ENCODE measurements around the gene PPP2R3A. TPM values are rescaled to one million over a fixed set of nuclear protein-coding genes. Genes with fewer than 3 reads are reported as not detected.

Gene PPP2R3A
- total and polyA plus RNA-seq, 2 of the 4 experiments (the other 2 are of a cell fraction): 11.3 to 37.3 TPM

- DNase-seq (no peak), ATAC-seq (ENCODE audit: low read depth) (no peak)
- no peaks in the 10 kb centered on the region; the same call in 1 of the 2 replicates for H3K36me3 ChIP-seq (ENCODE audit: control insufficient read depth, insufficient read depth, low read length)
- H3K14ac ChIP-seq (replicated peaks; ENCODE audit: low read depth, low read length): no peak overlapping the region
- no peaks in the 10 kb centered on the region for H3K27me3 ChIP-seq (ENCODE audit: control insufficient read depth, insufficient read depth, low read length)
- no peak overlapping the region for H2AFZ ChIP-seq (replicated peaks; ENCODE audit: low read length, poor library complexity)
- H3K9ac ChIP-seq (ENCODE audit: low read depth, low read length): no peak overlapping the region
- H2BK15ac ChIP-seq (ENCODE audit: low read depth, low read length): no peak overlapping the region
- H2BK120ac ChIP-seq (ENCODE audit: low read depth, low read length): no peak overlapping the region
- H4K5ac ChIP-seq (ENCODE audit: low read depth, low read length): no peak overlapping the region
- no peak overlapping the region for H4K91ac ChIP-seq (ENCODE audit: insufficient read depth, low read depth, low read length)
- H3K9me1 ChIP-seq (ENCODE audit: insufficient read depth, low read length): peaks cover 13% of the 10 kb centered on the region
- no peak overlapping the region for H3K4ac ChIP-seq (ENCODE audit: low read depth, low read length)
- no peak overlapping the region for H3K18ac ChIP-seq (ENCODE audit: low read depth, low read length)
- H3K27ac ChIP-seq (ENCODE audit: insufficient read depth, low read length): no peak overlapping the region
- no peak overlapping the region for H2AK5ac ChIP-seq (ENCODE audit: low read depth, low read length)
- POLR2A ChIA-PET (ENCODE audit: unreplicated experiment): no interaction called here
- H3K4me3 ChIP-seq (ENCODE audit: insufficient read depth, low read depth, low read length): no peak overlapping the region
- H3K4me1 ChIP-seq (ENCODE audit: control insufficient read depth, insufficient read depth, low read length): peaks cover 9% of the 10 kb centered on the region
- no peak overlapping the region for H2AK9ac ChIP-seq (replicated peaks; ENCODE audit: low read depth, low read length, poor library complexity)
- TF ChIP-seq RFX5 (IDR thresholded peaks at IDR 0.05; ENCODE audit: low read depth, low read length) (no peak), POLR2A (IDR thresholded peaks at IDR 0.05; ENCODE audit: low read depth, low read length) (no peak), ELK1 (IDR thresholded peaks at IDR 0.05; ENCODE audit: borderline replicate concordance, low read depth, low read length) (no peak), CEBPB (IDR thresholded peaks at IDR 0.05; ENCODE audit: low read depth, low read length) (no peak), SMC3 (IDR thresholded peaks at IDR 0.05; ENCODE audit: low read depth, low read length) (no peak), BHLHE40 (IDR thresholded peaks at IDR 0.05; ENCODE audit: low read depth, low read length) (no peak), MAZ (IDR thresholded peaks at IDR 0.05; ENCODE audit: borderline replicate concordance, low read depth, low read length) (no peak), MXI1 (IDR thresholded peaks at IDR 0.05; ENCODE audit: borderline replicate concordance, low read depth, low read length) (no peak), FOS (IDR thresholded peaks at IDR 0.05; ENCODE audit: low read depth, low read length) (no peak), NFE2L2 (IDR thresholded peaks at IDR 0.05; ENCODE audit: low read depth, low read length) (no peak), RCOR1 (IDR thresholded peaks at IDR 0.05; ENCODE audit: insufficient replicate concordance, low read length) (no peak), MAFK (IDR thresholded peaks at IDR 0.05; ENCODE audit: low read depth, low read length) (no peak), CHD1 (IDR thresholded peaks at IDR 0.05; ENCODE audit: low read depth, low read length) (no peak), CTCF (conservative IDR thresholded peaks at IDR 0.05; ENCODE audit: low read depth, low read length) (no peak), RAD21 (IDR thresholded peaks at IDR 0.05; ENCODE audit: low read length) (no peak), USF2 (IDR thresholded peaks at IDR 0.05; ENCODE audit: low read depth, low read length) (no peak)
- dilution Hi-C loops (cut with HindIII; ENCODE audit: low sequenced_read_pairs, unreplicated experiment): no loop called here
- intact Hi-C loops (cut with micrococcal nuclease): no loop called here
- no peak overlapping the region for H3K23ac ChIP-seq (ENCODE audit: low read depth, low read length)
- no peak overlapping the region for H4K8ac ChIP-seq (ENCODE audit: low read depth in 2 of 2, low read length in 2 of 2)
- BruUV-seq (replicated peaks): no TSS peak
- no CpG with 5 or more reads among the region's 2 CpGs for WGBS, 2 experiments (ENCODE audit: extremely low coverage in 2 of 2, insufficient read length in 1 of 2)
- H2BK20ac ChIP-seq (ENCODE audit: low read depth, low read length): no peak overlapping the region
- peaks cover 27 to 78% of the 10 kb centered on the region in 2 experiments for H3K79me1 ChIP-seq (ENCODE audit: low read depth in 1 of 2, low read length in 2 of 2)
- no peaks in the 10 kb centered on the region for H3K9me3 ChIP-seq (ENCODE audit: control insufficient read depth, insufficient read depth, low read length)
- peaks cover 6% of the 10 kb centered on the region; the same call in 1 of the 2 replicates for H4K20me1 ChIP-seq (ENCODE audit: insufficient read depth, low read length)
- in situ Hi-C loops (cut with MboI; ENCODE audit: low sequenced_read_pairs): no loop called here
- CTCF ChIA-PET: no interaction called here
- H3K4me2 ChIP-seq (ENCODE audit: low read depth, low read length): no peak overlapping the region
- no peak overlapping the region for H3K56ac ChIP-seq (ENCODE audit: extremely low read depth, insufficient read depth, low read length)
- no peak overlapping the region for H2BK5ac ChIP-seq (ENCODE audit: low read depth, low read length, poor library complexity, severe bottlenecking)
Observed at GRCh38 chr3:135987661-135988060, 22.1 kb downstream of the PPP2R3A start.
